NCI-H2196 treated with DMSO at 0.1 percent for 48 hours (cell line): ENCODE measurements around the gene REC114.
"Not testable (repeated sequence)": the region's sequence is repeated elsewhere in the genome, so short reads cannot be mapped to it uniquely, and the experiment has no call there.

Experiments used
- DNase-seq: peaks from one replicate; lab custom pipeline; 2025; ENCODE audit not compliant: unreplicated experiment; lab: John Stamatoyannopoulos, UW

Gene REC114

GRCh38 chr15:73573037-73573436, 130.1 kb downstream of the REC114 start:
- no peak for DNase-seq

GRCh38 chr15:73573572-73573971, 130.6 kb downstream of the REC114 start:
- no peak for DNase-seq

- DNase-seq: no peak
These were observed 132.8 kb downstream of the REC114 start for GRCh38 chr15:73575636-73576247.

- DNase-seq: not testable (repeated sequence)
These were observed 134.6 kb downstream of the REC114 start for GRCh38 chr15:73577593-73577992.

GRCh38 chr15:73578026-73578425, 135.1 kb downstream of the REC114 start:
- no peak for DNase-seq

- DNase-seq: no peak
These were observed 140.0 kb downstream of the REC114 start for GRCh38 chr15:73582851-73583379.

- DNase-seq: no peak
These were observed 140.6 kb downstream of the REC114 start for GRCh38 chr15:73583544-73583943.

- DNase-seq: no peak
These were observed 141.9 kb downstream of the REC114 start for GRCh38 chr15:73584699-73585420.

- no peak for DNase-seq
These were observed 143.1 kb downstream of the REC114 start for GRCh38 chr15:73585871-73586654.

GRCh38 chr15:73589766-73590165, 146.8 kb downstream of the REC114 start:
- no peak for DNase-seq

- no peak for DNase-seq
These were observed 147.3 kb downstream of the REC114 start for GRCh38 chr15:73590263-73590662.

- no peak for DNase-seq
These were observed 150.5 kb downstream of the REC114 start for GRCh38 chr15:73593304-73594074.

GRCh38 chr15:73594109-73594508, 151.1 kb downstream of the REC114 start:
- no peak for DNase-seq

GRCh38 chr15:73596174-73596573, 153.2 kb downstream of the REC114 start:
- no peak for DNase-seq

GRCh38 chr15:73597036-73597638, 154.2 kb downstream of the REC114 start:
- DNase-seq: no peak

GRCh38 chr15:73598530-73599160, 155.7 kb downstream of the REC114 start:
- DNase-seq: no peak

- no peak for DNase-seq
These were observed 157.0 kb downstream of the REC114 start for GRCh38 chr15:73599934-73600333.

GRCh38 chr15:73600413-73601335, 157.7 kb downstream of the REC114 start:
- DNase-seq: no peak
